GM21390 (cell line): ENCODE data around the gene CCDC178.

Source experiments
- ATAC-seq: cut with Tn5 transposase; IDR thresholded peaks from one replicate; pipeline ENCODE4 v1.9.1; 2021; ENCODE audit not compliant: unreplicated experiment

Gene CCDC178

GRCh38 chr18:33135951-33136660, 304.4 kb downstream of the CCDC178 start:
- no peak for ATAC-seq

GRCh38 chr18:33132657-33133056, 307.9 kb downstream of the CCDC178 start:
- ATAC-seq: no peak

- ATAC-seq: no peak
Measured at GRCh38 chr18:33128581-33128980, 311.9 kb downstream of the CCDC178 start.

- ATAC-seq: no peak
Measured at GRCh38 chr18:33123862-33124518, 316.5 kb downstream of the CCDC178 start.

- ATAC-seq: no peak
Measured at GRCh38 chr18:33116376-33116775, 324.1 kb downstream of the CCDC178 start.

GRCh38 chr18:33115917-33116316, 324.6 kb downstream of the CCDC178 start:
- ATAC-seq: no peak

GRCh38 chr18:33115476-33115875, 325.0 kb downstream of the CCDC178 start:
- ATAC-seq: no peak

GRCh38 chr18:33114749-33115148, 325.8 kb downstream of the CCDC178 start:
- ATAC-seq: no peak

- ATAC-seq: no peak
Measured at GRCh38 chr18:33113416-33113815, 327.1 kb downstream of the CCDC178 start.

- ATAC-seq: no peak
Measured at GRCh38 chr18:33107511-33107910, 333.0 kb downstream of the CCDC178 start.

GRCh38 chr18:33101316-33101715, 339.2 kb downstream of the CCDC178 start:
- no peak for ATAC-seq

- no peak for ATAC-seq
Measured at GRCh38 chr18:33099626-33100025, 340.9 kb downstream of the CCDC178 start.

- no peak for ATAC-seq
Measured at GRCh38 chr18:33097126-33097525, 343.4 kb downstream of the CCDC178 start.

- ATAC-seq: no peak
Measured at GRCh38 chr18:33090461-33090860, 350.1 kb downstream of the CCDC178 start.

GRCh38 chr18:33076601-33077000, 363.9 kb downstream of the CCDC178 start:
- ATAC-seq: no peak

- no peak for ATAC-seq
Measured at GRCh38 chr18:33074125-33074524, 366.4 kb downstream of the CCDC178 start.

- no peak for ATAC-seq
Measured at GRCh38 chr18:33062834-33063364, 377.6 kb downstream of the CCDC178 start.

GRCh38 chr18:33052886-33053285, 387.6 kb downstream of the CCDC178 start:
- no peak for ATAC-seq

GRCh38 chr18:33051407-33051806, 389.1 kb downstream of the CCDC178 start:
- ATAC-seq: no peak

GRCh38 chr18:33040213-33040612, 400.3 kb downstream of the CCDC178 start:
- no peak for ATAC-seq

- no peak for ATAC-seq
Measured at GRCh38 chr18:33034945-33035344, 405.6 kb downstream of the CCDC178 start.

GRCh38 chr18:33034212-33034611, 406.3 kb downstream of the CCDC178 start:
- ATAC-seq: no peak
